Measurements from ENCODE around the gene RAB3GAP1.

Gene RAB3GAP1

GRCh38 chr2:135189148-135189547 is 137.1 kb downstream of the RAB3GAP1 start:
- Histone ChIP-seq H3K4me1 (no peaks in the 10 kb centered on the region), H3K27me3 (no peaks in the 10 kb centered on the region), H3K9me3 (peaks cover 0 to 16% (median 4%) of the 10 kb centered on the region in 3 donors), H3K4me3 (no peak overlapping the region), H3K27ac (no peak overlapping the region), H3K36me3 (no peaks in the 10 kb centered on the region)
- intact Hi-C loops (cut with DNase I; ENCODE audit: low total_unique reads): no loop called here
- no peak for DNase-seq
- no peak for TF ChIP-seq CTCF (IDR thresholded peaks at IDR 0.05)

- H3K4me1 ChIP-seq: no peaks in the 10 kb centered on the region
- no peak for DNase-seq
- H3K4me3 ChIP-seq: no peak overlapping the region
- intact Hi-C loops (cut with DNase I; ENCODE audit: low total_unique reads): no loop called here
- H3K9me3 ChIP-seq: peaks cover 0 to 19% (median 4%) of the 10 kb centered on the region in 3 donors
- no peak overlapping the region for H3K27ac ChIP-seq
- TF ChIP-seq CTCF (IDR thresholded peaks at IDR 0.05): no peak
- H3K36me3 ChIP-seq: no peaks in the 10 kb centered on the region
- no peaks in the 10 kb centered on the region for H3K27me3 ChIP-seq
These were observed 138.7 kb downstream of the RAB3GAP1 start for GRCh38 chr2:135190799-135191198.

- Histone ChIP-seq H3K36me3 (no peaks in the 10 kb centered on the region), H3K4me3 (no peak overlapping the region), H3K27me3 (no peaks in the 10 kb centered on the region), H3K27ac (no peak overlapping the region), H3K4me1 (no peaks in the 10 kb centered on the region), H3K9me3 (peaks cover 0 to 4% (median 0%) of the 10 kb centered on the region in 3 donors)
- no peak for DNase-seq
- TF ChIP-seq CTCF (IDR thresholded peaks at IDR 0.05): no peak
- intact Hi-C loops (cut with DNase I; ENCODE audit: low total_unique reads): no loop called here
These were observed 146.4 kb downstream of the RAB3GAP1 start for GRCh38 chr2:135198481-135198880.

- no peaks in the 10 kb centered on the region for H3K9me3 ChIP-seq
- intact Hi-C loops (cut with DNase I; ENCODE audit: low total_unique reads): no loop called here
- DNase-seq: no peak
- no peak overlapping the region for H3K27ac ChIP-seq
- no peaks in the 10 kb centered on the region for H3K27me3 ChIP-seq
- H3K4me1 ChIP-seq: no peaks in the 10 kb centered on the region
- TF ChIP-seq CTCF (IDR thresholded peaks at IDR 0.05): no peak
- H3K36me3 ChIP-seq: peaks cover 0 to 6% (median 0%) of the 10 kb centered on the region in 3 donors
- H3K4me3 ChIP-seq: no peak overlapping the region
These were observed 150.7 kb downstream of the RAB3GAP1 start for GRCh38 chr2:135202751-135203150.

- no peaks in the 10 kb centered on the region for H3K27me3 ChIP-seq
- no peak overlapping the region for H3K4me3 ChIP-seq
- H3K4me1 ChIP-seq: no peaks in the 10 kb centered on the region
- DNase-seq: no peak
- H3K9me3 ChIP-seq: no peaks in the 10 kb centered on the region
- TF ChIP-seq CTCF (IDR thresholded peaks at IDR 0.05): no peak
- H3K36me3 ChIP-seq: peaks cover 0 to 16% (median 0%) of the 10 kb centered on the region in 3 donors
- intact Hi-C loops (cut with DNase I; ENCODE audit: low total_unique reads): no loop called here
- H3K27ac ChIP-seq: no peak overlapping the region
These were observed 151.9 kb downstream of the RAB3GAP1 start for GRCh38 chr2:135203944-135204343.

GRCh38 chr2:135208016-135208415 is 155.9 kb downstream of the RAB3GAP1 start:
- H3K9me3 ChIP-seq: no peaks in the 10 kb centered on the region
- no peak for DNase-seq
- no peaks in the 10 kb centered on the region for H3K27me3 ChIP-seq
- intact Hi-C loops (cut with DNase I; ENCODE audit: low total_unique reads): no loop called here
- no peak overlapping the region for H3K4me3 ChIP-seq
- TF ChIP-seq CTCF (IDR thresholded peaks at IDR 0.05): no peak
- peaks cover 0 to 12% (median 3%) of the 10 kb centered on the region in 4 donors for H3K4me1 ChIP-seq
- peaks cover 0 to 16% (median 0%) of the 10 kb centered on the region in 3 donors for H3K36me3 ChIP-seq
- H3K27ac ChIP-seq: no peak overlapping the region

Data from tibial artery (tissue), 4 donors.